GM18858 (cell line): ENCODE data around the gene LCN15.
"Not testable (repeated sequence)": the region's sequence is repeated elsewhere in the genome, so short reads cannot be mapped to it uniquely, and the experiment has no call there.

Experiments
- ATAC-seq: cut with Tn5 transposase; IDR thresholded peaks from one replicate; pipeline ENCODE4 v1.9.1; 2021; ENCODE audit not compliant: unreplicated experiment

LCN15 gene

DNA sequence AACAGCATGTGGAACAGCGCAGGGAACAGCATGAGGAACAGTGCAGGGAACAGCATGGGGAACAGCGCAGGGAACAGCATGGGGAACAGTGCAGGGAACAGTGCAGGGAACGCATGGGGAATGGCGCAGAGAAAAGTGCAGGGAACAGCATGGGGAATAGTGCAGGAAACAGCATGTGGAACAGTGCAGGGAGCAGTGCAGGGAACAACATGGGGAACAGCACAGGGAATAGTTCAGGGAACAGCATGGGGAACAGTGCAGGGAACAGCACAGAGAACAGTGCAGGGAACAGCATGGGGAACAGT is 8.2 kb downstream of the LCN15 start:
- no peak for ATAC-seq

DNA sequence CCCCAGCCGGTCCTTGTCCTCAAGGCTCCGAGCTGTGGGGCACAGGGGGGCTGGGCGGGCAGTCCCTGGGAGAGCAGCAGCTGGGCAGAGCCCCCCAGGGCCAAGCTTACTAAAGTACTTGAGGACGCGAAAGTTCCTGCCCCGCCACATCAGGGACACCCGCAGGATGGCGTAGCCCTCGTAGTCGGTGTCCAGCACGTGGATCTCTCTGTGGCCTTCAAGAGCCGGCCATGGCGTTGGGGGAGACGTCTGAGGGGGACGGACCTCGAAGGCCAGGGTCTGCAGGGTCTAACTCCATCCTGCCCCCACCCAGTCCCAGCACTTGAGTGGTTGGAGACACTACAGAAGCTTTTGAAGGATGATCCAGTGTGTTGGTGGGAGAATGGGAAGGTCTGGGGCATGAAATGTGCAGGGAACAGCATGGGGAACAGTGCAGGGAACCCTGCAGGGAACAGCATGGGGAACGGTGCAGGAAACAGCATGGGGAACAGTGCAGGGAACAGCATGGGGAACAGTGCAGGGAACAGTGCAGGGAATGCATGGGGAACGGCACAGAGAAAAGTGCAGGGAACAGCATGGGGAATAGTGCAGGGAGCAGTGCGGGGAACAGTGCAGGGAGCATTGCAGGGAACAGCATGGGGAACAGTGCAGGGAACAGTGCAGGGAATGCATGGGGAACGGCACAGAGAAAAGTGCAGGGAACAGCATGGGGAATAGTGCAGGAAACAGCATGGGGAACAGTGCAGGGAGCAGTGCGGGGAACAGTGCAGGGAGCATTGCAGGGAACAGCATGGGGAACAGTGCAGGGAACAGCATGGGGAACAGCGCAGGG is 8.8 kb downstream of the LCN15 start:
- not testable (repeated sequence) for ATAC-seq

DNA sequence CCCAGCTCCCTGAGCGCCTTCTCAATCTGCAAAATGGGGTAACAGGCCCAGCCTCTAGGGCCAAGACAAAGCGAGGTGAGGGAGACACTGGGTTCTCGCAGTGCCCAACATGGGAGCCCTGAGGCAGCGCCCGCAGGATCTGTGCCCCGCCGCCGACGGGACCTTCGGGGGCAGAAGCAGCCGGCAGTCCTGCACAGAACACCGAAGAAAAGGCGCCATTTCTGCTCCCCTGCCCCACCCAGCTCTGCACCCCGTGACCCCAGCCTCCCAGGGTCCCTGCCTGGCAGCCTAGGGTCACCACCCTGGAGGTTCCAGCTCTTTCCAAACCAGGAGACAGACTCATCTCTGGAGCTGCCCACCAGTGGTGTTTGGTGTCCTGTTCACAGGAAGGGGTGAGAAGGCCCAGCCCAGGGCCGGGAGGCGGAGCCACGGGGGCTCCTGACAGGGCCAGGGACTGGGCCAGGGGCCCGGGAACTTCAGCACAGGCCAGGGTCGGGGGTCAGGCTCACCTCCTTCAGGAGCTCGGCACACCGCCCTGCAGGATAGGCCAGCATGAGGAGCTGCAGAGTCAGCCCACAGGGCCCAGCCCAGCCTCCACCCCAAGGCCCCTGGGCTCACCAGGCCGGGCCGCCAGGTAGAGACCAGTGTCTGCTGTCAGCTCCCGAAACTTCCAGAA is 9.6 kb downstream of the LCN15 start:
- no peak for ATAC-seq

DNA sequence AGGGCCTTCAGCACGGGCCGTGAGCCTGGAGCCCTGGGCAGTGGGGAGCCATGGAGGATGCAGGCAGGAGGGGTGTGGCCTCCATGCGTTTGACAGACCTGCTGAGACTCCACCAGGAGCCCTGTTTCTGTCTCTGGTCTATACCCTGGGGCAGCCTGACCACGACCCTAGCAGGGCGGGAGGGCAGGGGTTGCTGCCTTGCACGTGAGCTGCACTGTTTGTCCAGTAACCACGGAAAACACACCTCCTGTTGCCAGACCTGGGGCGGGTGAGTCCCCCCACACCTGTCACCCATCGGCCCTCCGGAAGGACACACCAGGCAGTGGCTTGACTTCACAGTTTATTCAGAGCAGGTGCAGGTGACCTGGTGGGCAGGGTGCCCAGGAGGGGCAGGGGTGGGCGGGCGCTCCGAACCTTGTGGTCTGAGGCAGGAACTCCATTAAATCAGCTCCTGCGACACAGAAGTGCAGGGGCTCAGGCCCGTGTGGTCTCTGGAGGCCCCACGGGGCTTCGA is 10.2 kb downstream of the LCN15 start:
- no peak for ATAC-seq

DNA sequence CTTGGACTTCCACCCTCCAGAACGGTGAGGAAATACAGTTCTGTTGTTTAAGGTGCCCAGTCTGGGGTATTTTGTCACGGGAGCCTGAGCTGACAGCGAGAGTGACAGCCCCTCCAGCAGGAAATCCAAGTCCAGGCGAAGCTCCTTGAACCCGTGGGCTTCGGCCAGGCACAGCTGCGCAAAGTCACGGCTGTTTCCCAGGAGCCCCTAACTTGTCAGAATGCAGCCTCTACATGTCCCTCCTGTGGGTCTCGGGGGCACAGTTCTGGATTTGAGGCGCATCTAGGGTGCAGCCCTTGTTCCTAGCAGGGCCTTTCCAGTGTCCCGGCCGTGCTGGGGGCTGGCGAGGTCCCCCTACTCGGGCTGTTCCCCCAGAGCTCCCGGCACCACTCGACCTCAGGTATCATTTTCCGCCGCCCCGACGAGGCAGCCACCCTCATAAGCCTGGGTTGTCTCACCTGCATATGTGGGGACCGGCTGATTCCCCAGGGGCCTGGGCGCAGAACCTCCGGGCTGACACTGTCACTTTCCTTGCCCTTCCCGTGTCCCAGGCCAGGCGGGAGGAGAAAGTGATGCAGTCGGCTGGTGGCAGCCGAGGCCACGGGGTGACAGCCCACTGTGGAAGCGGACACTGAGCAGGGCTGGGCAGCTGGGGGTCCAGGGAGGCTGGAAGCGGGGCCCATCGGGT is 10.8 kb downstream of the LCN15 start:
- no peak for ATAC-seq

DNA sequence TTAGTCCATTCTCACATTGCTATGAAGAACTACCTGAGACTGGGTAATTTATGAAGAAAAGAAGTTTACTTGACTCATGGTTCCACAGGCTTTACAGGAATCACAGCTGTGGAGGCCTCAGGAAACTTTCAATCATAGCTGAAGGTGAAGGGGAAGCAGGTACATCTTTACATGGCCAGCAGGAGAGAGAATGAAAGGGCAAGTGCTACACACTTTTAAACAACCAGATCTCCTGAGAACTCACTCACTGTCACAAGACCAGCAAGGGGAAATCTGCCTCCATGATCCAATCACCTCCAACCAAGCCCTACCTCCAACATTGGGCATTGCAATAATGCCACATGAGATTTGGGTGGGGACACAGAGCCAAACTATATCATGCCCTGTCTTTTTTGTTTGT is 12.5 kb downstream of the LCN15 start:
- no peak for ATAC-seq

DNA sequence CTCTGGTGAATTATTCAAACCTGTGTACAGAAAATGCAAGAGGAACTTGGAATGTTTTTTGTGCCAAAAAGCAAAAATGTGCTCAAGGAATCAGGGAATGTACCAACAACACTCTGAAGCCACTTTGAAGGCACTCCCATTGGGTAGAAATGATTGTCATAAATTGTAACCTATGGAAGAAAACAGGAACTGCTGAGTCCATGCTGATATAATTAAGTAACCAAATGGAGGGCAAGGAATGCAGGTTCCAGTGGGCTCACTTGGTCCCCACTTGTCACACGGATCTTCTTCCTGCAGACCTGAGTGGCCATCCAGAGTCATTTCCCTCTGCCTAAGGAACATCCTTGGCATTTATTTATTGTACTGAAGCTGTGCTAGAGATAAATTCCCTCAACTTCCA is 13.1 kb downstream of the LCN15 start:
- ATAC-seq: no peak

DNA sequence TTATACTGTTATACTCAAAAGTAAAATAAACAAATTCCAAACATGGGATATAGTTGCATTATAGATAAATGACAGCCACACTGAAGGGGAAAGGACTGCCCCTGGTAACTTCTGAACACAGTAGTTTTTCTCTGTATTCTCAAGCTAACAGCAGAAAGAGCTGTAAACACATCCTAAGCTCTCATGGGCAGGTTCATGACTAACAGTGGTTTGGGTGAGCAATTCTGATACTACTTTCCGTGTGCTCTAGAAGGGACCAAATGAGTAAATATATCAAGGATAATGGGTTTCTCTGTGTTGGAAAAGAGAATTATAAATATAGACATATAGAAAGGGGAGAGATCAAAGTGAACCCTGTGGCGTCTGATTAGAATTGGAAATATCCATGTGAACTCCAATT is 13.8 kb downstream of the LCN15 start:
- ATAC-seq: no peak

DNA sequence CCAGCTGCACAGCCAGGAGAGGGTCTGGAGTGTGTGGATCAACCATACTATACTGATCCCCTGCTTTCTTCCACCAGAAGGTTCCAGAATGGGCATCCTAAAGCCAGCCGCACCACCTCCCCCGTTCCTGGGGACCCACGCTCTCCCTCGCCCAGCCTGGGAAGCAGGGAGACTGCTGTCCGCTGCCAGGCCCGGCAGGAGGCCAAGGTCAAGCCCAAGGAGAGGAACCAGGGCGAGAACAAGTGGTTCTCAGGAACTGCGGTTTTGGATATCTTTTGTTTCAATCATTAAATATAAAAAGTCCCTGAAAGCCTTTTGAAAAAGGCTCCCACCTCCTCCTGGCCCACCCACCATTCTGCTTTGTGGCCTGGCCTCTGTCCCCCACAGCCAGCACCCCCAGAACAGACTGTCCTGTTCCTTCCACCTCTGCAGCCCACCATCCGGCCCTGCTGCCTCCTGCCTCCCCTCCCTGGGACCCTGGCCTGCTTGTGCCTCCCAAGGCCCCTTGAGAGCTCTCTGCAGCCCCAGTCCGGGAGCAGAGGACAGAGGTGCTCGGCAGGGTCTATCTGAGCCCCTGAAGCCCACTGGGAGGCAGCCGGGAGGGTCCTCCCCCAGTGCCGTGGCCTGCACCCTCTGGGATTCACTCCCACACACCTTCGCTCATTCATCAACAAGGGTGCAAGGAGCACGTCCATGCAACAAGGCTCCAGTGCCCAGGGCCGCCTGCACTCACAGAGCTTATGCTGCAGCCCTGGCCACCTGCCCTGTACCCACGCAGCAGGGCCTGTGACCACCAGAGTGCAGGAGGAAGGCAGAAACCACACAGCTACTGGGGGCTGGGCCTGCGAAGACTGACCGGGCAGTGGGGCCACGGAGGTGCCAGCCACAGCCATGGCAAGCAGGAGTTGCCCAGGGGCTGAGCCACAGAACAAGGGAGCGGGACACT is 15.4 kb downstream of the LCN15 start:
- ATAC-seq: no peak

DNA sequence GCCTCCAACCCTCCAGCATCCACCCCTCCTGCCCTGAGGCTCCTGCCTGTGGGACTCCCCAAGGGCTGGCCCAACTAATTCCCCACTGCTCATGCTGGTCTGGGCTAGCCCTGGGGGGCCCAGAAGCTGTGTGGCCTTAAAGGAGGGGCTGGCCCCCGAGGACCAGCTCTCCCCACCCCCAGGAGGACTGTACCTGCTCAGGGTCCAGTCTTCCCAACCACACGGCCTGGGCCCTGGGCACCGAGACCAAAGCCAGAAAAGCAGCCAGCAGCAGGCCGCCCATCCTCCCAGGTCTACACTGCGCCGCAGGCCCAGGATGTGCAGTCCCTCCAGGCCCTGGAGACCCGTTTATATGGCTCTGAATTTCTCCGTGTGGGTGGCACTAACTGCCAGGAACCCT is 16.1 kb downstream of the LCN15 start, which contains the start of gene LCN6:
Gene LCN6 (minus strand): TSS at position 325 of the 400 bp plus-strand sequence. CDS start 42 bp downstream, at position 283.
- ATAC-seq: no peak

DNA sequence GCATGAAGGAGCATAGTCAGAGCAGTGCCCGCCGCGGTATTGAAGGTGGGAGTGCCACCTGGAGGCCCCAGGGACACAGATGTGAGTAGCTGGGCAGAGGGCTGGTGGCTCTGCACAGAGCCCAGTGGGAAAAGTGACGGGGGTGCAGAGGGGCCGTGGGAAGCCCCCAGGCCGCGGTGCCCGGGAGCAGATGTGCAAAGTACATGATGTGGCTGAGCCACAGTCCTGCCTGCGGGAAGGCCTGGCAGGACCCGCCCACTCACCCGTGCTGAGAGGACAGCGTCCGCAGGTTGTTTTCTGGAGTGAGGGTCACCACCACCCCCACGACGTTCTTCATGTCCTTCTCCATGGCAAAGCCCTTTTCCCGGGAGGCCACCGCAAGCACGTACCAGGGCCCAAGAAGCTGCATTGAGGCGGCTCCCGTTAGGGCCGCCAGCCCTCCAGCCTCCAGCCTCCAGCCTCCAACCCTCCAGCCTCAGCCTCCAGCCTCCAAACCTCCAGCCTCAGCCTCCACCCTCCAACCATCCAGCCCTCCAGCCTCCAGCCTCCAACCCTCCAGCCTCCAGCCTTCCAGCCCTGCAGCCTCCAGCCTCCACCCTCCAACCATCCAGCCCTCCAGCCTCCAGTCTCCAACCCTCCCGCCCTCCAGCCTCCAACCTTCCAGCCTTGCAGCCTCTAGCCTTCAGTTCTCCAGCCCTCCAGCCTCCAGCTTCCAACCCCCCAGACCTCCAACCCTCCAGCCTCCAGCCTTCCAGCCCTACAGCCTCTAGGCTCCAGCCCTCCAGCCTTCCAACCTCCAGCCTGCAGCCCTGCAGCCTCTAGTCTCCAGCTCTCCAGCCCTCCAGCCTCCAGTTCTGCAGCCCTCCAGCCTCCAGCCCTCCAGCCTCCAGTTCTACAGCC is 16.9 kb downstream of the LCN15 start:
- ATAC-seq: no peak

DNA sequence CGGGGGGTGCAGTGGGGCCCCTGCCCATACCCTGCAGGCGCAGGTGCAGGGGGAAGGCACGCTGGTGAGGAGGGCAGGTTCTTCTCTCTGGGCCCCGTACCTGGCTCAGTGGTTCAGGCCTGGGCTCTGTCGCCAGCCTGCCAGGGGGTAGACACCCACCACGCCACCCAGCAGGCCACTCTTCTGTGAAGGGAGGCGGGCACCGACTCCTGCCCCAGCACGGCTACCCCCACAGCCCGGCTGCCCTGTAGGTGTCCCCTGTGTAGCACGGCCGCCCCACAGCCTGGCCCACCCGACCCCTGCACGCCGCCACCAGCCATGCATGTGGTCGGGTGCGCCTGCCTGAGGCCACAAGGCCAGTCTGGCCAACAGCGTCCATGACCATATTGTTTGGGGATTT is 17.7 kb downstream of the LCN15 start:
- ATAC-seq: no peak

DNA sequence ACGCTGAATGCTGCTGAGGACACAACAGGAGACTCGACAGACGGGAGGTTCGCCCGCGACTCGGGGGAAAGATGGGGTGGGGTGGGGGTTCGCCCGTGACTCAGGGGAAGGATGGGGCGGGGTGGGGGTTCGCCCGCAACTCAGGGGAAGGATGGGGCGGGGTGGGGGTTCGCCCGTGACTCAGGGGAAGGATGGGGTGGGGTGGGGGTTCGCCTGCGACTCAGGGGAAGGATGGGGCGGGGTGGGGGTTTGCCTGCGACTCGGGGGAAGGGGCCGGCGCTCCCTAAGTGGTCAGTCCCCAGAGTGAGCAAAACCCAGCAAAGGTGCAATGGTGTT is 18.2 kb downstream of the LCN15 start:
- ATAC-seq: no peak

DNA sequence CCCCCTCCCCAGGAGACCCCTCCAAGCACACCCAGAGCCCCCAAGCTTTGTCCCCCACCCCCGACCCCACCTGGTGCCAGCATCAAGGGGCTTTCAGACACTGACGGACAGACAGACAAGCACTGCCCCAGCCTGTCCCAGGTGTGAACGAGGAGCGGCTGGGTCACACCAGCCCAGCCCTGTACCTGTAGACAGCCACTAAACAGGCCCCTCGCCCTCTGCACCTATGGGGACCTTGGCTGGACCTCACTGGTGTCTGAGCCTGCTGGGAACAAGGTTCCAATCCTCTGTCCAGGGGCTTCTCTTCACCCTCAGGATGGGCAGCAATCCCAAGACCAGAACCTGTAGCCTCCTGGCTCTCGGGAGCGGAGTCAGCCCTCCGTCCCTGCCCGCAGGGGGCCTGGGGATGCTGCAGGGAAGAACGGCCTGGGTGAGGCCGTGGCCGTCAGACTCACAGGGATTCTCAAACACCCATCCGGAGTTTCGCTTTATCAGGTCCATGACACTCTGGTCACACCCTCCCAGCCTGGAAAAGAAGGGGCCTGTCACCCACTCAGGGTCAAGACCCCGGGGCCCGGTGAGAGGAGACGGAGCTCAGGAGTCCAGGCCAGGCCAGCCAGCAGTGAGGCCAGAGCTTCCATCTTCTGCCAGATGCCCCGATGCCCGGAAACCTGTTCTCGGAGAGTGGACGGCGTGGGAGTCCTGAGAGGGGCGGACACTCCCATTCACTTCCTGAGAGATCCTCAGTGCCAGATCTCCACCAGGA is 18.7 kb downstream of the LCN15 start:
- ATAC-seq: no peak

DNA sequence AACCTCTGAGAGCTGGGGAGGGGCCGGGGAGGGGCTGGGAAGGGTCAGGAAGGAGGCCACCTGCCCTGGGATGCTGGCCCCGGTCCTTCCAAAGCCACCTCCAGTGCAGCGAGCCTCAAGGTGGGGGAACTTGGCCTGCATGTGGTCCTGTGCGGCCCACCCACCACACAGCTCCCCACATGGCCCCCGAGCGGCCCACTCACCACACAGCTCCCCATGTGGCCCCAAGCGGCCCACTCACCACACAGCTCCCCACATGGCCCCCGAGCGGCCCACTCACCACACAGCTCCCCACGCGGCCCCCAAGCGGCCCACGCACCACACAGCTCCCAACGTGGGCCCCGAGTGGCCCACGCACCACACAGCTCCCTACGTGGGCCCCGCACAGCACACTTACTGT is 19.5 kb downstream of the LCN15 start:
- no peak for ATAC-seq

DNA sequence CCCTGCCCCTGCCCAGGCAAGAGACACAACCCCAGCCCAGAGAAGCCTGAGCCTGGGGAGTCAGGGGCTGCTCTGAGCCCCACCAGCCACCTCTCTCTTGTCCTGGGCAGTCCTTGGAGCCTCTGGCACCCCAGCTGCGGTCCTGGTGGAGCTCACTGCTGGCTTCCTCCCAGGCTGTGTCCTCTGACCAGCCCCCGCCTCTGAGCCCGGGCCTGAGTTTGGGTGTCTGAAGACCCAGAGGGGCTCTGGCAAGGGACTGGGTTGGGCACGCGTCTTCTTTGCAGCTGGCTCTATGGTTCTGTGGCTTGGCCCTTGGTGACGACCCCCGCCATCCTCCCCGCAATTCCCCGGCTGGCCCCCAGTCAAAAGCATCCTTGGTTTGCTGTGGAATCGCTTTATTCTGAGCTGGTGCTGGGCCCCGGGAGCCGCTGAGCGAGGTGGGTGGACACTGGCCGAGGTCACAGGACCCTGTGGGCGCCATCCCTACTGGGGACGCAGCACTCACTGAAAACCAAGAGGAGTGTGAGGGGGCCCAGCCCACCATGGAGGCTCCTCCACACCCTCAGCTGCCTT is 20.6 kb downstream of the LCN15 start:
- ATAC-seq: no peak

DNA sequence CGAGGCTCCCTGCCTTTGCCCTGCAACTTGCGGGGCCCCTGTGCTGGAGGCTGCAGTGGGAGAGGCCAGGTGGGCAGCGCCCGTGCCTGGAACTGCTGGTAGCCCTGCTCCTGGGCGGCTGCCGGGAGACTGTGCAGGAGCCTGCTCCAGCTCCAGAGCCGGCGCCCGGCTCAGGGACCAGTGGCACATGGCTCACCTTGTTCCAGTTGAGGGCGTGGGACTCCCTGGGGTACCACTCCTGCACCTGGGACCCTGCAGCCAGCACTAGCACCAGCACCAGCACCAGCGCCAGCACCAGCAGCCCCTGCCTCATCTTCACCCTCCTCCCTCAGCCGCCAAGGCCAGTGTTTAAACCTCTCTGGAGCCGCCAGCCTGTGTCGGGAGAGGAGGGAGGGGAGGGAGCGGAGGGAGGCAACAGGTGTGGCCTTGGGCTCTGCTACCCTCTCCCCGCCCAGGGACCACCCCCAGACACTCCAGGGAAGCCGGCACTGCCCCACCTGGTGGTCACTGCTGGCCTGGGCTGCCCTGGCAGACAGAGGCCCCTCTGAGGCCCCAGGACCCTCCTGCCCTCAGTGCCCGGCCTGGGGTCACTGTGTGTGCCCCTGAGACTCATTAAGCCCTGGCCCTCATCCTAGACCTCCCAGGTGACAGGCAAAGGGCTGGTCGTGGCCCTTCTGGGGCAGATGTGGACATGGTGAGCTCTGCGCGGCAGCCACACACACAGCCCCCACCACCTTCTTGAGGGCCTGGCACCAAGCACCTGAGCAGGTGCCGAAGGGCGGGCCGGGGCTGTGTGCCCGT is 21.5 kb downstream of the LCN15 start, which contains the start of gene LCN10:
Gene LCN10 (minus strand): TSS at position 350 of the 801 bp plus-strand sequence. CDS start 37 bp downstream, at position 313.
- ATAC-seq: no peak
